GM12872 (cell line): ENCODE results near the gene ELFN2.
A peak's percentile ranks its signal among the peaks of the same experiment; 100 is the strongest.

ENCODE experiments used
- TF ChIP-seq, protein P1 (sequence below): IDR thresholded peaks from 3 replicates; pipeline ENCODE4 v1.5.1; 2011; ENCODE audit warnings: low read depth, mild to moderate bottlenecking, low read length, moderate library complexity; ENCODE audit not compliant: insufficient read depth

ELFN2 gene

DNA sequence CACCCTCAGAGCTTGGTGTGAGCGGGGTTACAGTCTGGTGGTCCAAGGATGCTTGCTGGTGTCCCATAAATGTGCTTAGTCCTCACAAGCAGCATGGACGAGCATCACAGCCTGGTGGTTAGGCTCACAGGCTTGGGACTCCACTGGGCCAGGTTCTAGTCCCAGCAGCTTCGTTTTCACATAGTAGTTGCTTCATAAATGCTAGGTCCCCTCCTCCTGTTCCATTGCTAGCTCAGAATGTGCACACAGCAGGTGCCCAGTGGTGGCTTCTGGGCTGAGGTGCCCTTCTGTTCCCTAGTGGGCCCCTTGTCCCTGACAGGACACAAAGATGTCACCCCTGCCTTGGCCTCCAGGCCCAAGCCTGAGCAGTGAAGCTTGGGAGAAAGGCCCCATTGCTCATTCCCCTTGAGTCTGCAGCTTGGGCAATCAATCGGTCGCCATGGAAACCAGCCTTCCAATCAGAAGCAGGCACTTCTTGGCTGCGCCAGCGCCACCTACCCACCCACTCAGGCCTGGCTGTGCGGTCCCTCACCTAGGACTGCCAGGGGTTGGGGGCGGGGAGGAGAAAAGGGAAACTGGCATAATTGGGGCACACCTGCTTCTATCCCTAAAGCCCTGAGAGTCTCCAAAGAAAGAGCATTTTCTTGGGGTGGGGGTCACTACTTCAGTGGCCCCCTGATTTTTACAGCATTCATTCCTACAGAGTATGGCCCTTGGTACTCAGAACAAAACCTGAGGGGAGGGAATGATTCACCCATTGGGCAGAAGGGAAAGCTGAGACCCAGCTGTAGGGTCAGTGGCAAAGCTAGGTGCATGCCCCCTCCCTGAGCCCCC lies 96.9 kb downstream of the ELFN2 start:
- TF ChIP-seq, protein P1, sequence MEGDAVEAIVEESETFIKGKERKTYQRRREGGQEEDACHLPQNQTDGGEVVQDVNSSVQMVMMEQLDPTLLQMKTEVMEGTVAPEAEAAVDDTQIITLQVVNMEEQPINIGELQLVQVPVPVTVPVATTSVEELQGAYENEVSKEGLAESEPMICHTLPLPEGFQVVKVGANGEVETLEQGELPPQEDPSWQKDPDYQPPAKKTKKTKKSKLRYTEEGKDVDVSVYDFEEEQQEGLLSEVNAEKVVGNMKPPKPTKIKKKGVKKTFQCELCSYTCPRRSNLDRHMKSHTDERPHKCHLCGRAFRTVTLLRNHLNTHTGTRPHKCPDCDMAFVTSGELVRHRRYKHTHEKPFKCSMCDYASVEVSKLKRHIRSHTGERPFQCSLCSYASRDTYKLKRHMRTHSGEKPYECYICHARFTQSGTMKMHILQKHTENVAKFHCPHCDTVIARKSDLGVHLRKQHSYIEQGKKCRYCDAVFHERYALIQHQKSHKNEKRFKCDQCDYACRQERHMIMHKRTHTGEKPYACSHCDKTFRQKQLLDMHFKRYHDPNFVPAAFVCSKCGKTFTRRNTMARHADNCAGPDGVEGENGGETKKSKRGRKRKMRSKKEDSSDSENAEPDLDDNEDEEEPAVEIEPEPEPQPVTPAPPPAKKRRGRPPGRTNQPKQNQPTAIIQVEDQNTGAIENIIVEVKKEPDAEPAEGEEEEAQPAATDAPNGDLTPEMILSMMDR: peak; percentile 39; the same call in 1 of the 3 replicates

DNA sequence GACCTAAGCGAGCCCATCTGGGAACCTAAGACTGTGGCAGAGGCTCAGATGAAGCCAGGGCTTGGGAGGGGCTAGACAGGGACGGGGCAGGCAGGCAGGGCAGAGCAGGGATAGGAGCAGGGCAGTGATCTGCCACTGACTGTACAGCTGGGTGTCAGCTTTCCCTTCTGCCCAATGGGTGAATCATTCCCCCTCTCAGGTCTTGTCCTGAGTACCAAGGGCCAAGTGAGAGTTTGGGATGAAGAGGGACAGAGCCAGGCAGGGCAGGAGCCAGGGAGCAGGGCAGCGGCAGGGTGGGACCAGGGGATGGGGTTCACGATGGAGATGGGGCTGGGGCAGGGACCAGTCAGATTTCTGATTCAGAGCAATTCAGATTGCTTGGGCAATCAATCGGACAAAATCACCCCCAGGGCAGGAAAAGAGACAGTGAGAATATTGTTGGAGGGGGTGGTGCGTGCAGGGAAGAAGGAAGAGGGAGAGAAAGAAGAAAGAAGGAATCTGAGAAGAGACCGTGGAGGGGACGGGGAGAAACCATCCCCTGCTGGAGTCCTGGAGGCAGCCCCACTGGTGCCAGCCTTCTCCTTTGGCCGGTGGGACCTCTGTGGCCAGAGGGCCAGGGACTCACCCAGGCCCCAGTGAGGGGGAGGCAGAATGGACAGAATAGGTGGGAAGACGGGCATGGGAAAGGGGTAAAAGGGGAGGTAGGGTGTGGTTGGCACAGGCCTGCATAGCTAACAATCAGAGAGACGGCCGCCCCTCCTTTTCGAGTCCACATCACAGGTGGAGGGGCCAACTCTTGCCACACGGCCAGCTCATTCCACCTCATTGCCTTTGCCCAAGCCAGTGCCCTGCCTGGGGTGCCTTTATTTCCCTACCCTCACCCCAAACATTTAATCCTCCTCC lies 97.8 kb downstream of the ELFN2 start:
- TF ChIP-seq, protein P1: no peak

DNA sequence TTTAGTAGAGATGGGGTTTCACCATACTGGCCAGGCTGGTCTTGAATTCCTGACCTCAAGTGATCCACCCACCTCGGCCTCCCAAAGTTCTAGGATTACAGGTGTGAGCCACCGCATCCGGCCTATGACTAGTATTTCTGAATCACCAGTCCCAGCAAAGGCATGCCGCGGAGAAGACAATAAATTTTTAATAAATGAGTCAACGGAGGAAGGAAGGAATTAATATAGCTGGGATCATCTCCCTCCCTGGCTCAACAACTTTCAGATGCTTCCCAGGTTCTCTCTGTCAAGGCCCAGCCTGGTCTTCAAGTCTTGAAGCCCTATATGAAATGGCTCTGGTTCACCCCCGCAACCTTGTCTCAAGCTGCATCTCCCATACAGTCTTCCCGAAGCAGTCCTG lies 99.3 kb downstream of the ELFN2 start:
- TF ChIP-seq, protein P1: no peak

DNA sequence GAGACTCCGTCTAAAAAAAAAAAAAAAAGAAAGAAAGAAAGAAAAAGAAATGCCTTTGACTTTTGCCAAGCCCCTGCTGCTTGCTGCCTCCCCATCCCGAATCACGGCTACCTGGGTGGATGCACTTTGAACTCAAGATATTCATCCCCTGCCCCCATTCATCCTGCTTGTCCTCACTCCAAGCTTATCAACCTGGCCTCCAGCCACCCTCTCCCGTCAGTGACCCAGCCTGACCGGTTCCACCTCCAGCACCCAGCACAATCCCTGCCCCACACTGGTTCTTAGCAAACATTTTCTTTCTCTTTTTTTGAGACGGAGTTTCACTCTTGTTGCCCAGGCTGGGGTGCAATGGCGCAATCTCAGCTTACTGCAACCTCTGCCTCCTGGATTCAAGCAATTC lies 100.6 kb downstream of the ELFN2 start:
- TF ChIP-seq, protein P1: no peak

DNA sequence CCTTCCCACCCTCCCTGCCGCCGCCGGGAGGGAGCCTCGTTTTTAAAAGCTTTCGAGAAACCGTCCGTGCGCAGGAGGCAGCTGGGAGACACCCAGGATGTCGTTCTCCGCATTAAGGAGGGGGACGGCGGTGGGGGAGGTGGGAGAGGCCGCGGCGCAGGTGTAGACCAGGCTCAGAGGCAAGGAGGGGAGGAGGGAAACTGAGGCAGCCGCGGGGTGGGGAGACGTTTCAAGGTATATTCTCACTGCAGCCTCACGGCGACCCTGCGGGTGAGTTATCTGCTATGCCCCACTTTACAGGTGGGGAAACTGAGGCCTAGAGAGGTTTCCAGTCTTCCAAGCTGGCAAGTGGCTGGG lies 102.3 kb downstream of the ELFN2 start:
- TF ChIP-seq, protein P1: no peak

DNA sequence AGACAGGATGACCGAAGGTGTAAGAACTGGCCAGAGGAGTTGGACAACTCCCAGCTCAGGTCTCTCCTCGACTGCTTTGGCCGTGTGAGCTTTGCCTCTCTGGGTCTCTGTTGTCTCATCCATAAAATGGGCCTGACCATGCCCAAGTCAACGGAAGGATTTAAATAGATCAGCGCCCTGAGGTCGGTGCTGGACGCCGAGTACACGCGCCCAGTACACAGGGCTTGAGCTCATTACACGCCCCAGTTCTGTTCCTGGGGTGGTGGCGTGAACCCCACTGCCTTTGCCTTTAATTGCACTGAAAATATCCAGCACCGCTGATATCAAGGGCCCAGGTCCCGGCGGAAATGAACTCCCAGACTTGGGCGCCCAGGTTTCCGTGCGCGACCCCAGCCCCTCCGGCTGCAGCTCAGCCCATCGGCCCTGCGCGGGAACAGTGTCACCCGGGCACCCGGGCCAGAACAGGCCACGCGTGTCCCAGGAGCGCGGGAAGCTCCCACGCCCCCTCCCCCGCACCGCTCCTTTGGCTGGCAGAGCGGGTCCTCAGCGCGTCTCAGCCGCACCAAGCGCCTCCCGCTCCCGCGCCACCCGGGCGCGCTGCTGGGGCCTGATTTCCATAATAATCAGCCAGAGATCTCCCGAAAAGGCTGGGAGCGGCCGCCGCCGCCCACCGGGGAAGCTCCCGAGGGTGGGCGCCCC lies 102.8 kb downstream of the ELFN2 start:
- TF ChIP-seq, protein P1: no peak
